ENCODE data around the gene ARMC9. TPM values are rescaled to one million over a fixed set of nuclear protein-coding genes. Genes with fewer than 3 reads are reported as not detected.

Gene ARMC9
- total RNA-seq, 1 experiment from 2014 or later, result 42.7 TPM

DNA sequence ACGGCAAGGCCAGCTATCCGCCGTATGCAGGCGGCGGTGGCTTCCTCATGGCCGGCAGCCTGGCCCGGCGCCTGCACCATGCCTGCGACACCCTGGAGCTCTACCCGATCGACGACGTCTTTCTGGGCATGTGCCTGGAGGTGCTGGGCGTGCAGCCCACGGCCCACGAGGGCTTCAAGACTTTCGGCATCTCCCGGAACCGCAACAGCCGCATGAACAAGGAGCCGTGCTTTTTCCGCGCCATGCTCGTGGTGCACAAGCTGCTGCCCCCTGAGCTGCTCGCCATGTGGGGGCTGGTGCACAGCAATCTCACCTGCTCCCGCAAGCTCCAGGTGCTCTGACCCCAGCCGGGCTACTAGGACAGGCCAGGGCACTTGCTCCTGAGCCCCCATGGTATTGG is 200.2 kb downstream of the ARMC9 start:
- intact Hi-C loops (cut with micrococcal nuclease; ENCODE audit: unreplicated experiment), result loop anchor here (5.0 kb wide), 1 partner anchor 36 kb away; no protein-coding TSS in a partner anchor
- POLR2A ChIA-PET, result no interaction called here
- Histone ChIP-seq H3K4me3 (ENCODE audit: low read depth in 2 of 2, low read length in 2 of 2) (peak overlapping the region in 1 of 2 experiments; percentile 50; a peak in 2 of 4 replicates), H3K27me3 (ENCODE audit: control insufficient read depth, insufficient read depth, low read length) (no peaks in the 10 kb centered on the region), H3K9me3 (ENCODE audit: control insufficient read depth, insufficient read depth, low read depth, low read length) (no peaks in the 10 kb centered on the region), H3K27ac (ENCODE audit: low read length) (peak overlapping the region; percentile 90), H3K36me3 (ENCODE audit: control insufficient read depth, insufficient read depth, low read length) (no peaks in the 10 kb centered on the region), H3K4me1 (ENCODE audit: control insufficient read depth, insufficient read depth, low read length) (peaks cover 68% of the 10 kb centered on the region)
- BruUV-seq (replicated peaks), result no TSS peak
- no peak for ATAC-seq
- CTCF ChIA-PET, result interaction anchor here (0.6 kb wide), 1 partner anchor 208 kb away, joined by 5 read pairs; no protein-coding TSS in a partner anchor
- TF ChIP-seq, protein P1, sequence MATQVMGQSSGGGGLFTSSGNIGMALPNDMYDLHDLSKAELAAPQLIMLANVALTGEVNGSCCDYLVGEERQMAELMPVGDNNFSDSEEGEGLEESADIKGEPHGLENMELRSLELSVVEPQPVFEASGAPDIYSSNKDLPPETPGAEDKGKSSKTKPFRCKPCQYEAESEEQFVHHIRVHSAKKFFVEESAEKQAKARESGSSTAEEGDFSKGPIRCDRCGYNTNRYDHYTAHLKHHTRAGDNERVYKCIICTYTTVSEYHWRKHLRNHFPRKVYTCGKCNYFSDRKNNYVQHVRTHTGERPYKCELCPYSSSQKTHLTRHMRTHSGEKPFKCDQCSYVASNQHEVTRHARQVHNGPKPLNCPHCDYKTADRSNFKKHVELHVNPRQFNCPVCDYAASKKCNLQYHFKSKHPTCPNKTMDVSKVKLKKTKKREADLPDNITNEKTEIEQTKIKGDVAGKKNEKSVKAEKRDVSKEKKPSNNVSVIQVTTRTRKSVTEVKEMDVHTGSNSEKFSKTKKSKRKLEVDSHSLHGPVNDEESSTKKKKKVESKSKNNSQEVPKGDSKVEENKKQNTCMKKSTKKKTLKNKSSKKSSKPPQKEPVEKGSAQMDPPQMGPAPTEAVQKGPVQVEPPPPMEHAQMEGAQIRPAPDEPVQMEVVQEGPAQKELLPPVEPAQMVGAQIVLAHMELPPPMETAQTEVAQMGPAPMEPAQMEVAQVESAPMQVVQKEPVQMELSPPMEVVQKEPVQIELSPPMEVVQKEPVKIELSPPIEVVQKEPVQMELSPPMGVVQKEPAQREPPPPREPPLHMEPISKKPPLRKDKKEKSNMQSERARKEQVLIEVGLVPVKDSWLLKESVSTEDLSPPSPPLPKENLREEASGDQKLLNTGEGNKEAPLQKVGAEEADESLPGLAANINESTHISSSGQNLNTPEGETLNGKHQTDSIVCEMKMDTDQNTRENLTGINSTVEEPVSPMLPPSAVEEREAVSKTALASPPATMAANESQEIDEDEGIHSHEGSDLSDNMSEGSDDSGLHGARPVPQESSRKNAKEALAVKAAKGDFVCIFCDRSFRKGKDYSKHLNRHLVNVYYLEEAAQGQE (IDR thresholded peaks at IDR 0.05; ENCODE audit: insufficient read depth in 1 of 2, low read depth in 2 of 2, low read length in 1 of 2), result no peak
- TF ChIP-seq POLR2AphosphoS5 (IDR thresholded peaks at IDR 0.05; ENCODE audit: low read depth, low read length) (no peak), SIN3A (IDR thresholded peaks at IDR 0.05; ENCODE audit: borderline replicate concordance, insufficient read depth, low read depth, low read length) (no peak), TCF7L2 (IDR thresholded peaks at IDR 0.05; ENCODE audit: low read depth, low read length) (no peak)
- TF ChIP-seq, protein P2, sequence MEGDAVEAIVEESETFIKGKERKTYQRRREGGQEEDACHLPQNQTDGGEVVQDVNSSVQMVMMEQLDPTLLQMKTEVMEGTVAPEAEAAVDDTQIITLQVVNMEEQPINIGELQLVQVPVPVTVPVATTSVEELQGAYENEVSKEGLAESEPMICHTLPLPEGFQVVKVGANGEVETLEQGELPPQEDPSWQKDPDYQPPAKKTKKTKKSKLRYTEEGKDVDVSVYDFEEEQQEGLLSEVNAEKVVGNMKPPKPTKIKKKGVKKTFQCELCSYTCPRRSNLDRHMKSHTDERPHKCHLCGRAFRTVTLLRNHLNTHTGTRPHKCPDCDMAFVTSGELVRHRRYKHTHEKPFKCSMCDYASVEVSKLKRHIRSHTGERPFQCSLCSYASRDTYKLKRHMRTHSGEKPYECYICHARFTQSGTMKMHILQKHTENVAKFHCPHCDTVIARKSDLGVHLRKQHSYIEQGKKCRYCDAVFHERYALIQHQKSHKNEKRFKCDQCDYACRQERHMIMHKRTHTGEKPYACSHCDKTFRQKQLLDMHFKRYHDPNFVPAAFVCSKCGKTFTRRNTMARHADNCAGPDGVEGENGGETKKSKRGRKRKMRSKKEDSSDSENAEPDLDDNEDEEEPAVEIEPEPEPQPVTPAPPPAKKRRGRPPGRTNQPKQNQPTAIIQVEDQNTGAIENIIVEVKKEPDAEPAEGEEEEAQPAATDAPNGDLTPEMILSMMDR (IDR thresholded peaks at IDR 0.05), result no peak
- in situ Hi-C loops (cut with HindIII; ENCODE audit: low pct_unique_long_range_greater_than_20kb, low sequenced_read_pairs), result no loop called here
- DNase-seq (ENCODE audit: low read depth, low spot score), result no peak

DNA sequence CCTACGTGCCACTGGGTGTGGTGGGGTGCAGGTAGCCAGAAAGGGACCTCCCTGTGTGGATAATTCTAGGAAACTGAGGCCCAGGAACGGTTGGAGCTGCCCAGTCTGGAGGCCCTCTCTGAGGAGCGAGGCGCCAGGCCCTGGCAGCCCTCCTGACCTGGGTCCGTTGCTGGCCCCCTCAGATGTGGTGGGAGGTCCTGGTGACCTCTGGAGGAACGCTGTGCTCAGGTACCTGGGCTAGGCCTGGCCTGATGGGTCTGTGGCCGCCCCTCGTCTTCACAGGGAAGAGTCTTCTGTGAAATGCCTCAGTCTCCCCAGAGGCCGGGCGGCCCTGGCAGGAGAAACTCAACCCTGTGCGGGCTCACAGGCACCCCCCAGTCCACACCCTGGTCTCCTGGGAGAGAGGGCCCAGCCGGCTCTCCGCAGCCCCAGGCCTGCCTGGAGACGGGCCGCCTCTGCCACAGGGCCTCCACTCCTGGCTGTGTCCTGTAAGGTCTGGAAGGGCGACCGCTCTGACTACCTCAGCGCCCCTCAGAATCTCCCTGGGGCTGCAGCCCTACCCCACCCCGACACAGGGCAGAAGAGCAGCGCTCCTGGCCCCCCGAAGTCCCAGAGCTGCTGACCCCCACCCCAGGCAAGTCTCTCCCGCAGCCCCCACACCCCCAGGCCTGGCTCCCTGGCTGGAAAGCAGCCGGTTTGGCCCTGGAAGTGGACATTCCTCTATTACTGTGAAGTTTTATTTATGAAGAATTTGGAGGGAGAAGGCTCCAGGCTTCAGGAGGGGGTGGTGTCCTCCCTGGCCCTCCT is 200.8 kb downstream of the ARMC9 start:
- BruUV-seq (replicated peaks), result no TSS peak
- POLR2A ChIA-PET, result interaction anchor here (1.0 kb wide), 1 partner anchor 12 kb away, joined by 3 read pairs; no protein-coding TSS in a partner anchor

More for the DNA sequence above, 200.8 kb downstream of the ARMC9 start:
- CTCF ChIA-PET, result interaction anchor here (0.6 to 1.4 kb wide), 5 partner anchors 45 to 172 kb away, joined by 4 to 11 read pairs (median 5); no protein-coding TSS in a partner anchor
- intact Hi-C loops (cut with micrococcal nuclease; ENCODE audit: unreplicated experiment) (loop anchor here (5.0 kb wide), 1 partner anchor 37 kb away; no protein-coding TSS in a partner anchor), in situ Hi-C loops (cut with HindIII; ENCODE audit: low pct_unique_long_range_greater_than_20kb, low sequenced_read_pairs) (no loop called here)
- Histone ChIP-seq H3K4me3 (ENCODE audit: low read depth in 2 of 2, low read length in 2 of 2) (peak overlapping the region; percentile 2 to 50; a peak in 2 of 4 replicates), H3K27me3 (ENCODE audit: control insufficient read depth, insufficient read depth, low read length) (no peaks in the 10 kb centered on the region), H3K9me3 (ENCODE audit: control insufficient read depth, insufficient read depth, low read depth, low read length) (no peaks in the 10 kb centered on the region), H3K4me1 (ENCODE audit: control insufficient read depth, insufficient read depth, low read length) (peaks cover 69% of the 10 kb centered on the region), H3K36me3 (ENCODE audit: control insufficient read depth, insufficient read depth, low read length) (no peaks in the 10 kb centered on the region), H3K27ac (ENCODE audit: low read length) (peak overlapping the region; percentile 90)
- TF ChIP-seq, protein P1 (IDR thresholded peaks at IDR 0.05; ENCODE audit: insufficient read depth in 1 of 2, low read depth in 2 of 2, low read length in 1 of 2), result no peak
- no peak for TF ChIP-seq POLR2AphosphoS5 (IDR thresholded peaks at IDR 0.05; ENCODE audit: low read depth, low read length)
- TF ChIP-seq, protein P2 (IDR thresholded peaks at IDR 0.05), result no peak
- no peak for TF ChIP-seq SIN3A (IDR thresholded peaks at IDR 0.05; ENCODE audit: borderline replicate concordance, insufficient read depth, low read depth, low read length)
- TF ChIP-seq TCF7L2 (IDR thresholded peaks at IDR 0.05; ENCODE audit: low read depth, low read length), result no peak
- ATAC-seq (no peak), DNase-seq (ENCODE audit: low read depth, low spot score) (no peak)
